Mucosa of descending colon (tissue), 3 donors: ENCODE measurements around the gene CTAG2. TPM values are rescaled to one million over a fixed set of nuclear protein-coding genes. Genes with fewer than 3 reads are reported as not detected.
"Not testable (repeated sequence)": the region's sequence is repeated elsewhere in the genome, so short reads cannot be mapped to it uniquely, and the experiment has no call there.

Experiments used
- ATAC-seq: fragments of 200-7000 bp; cut with Tn5 transposase; one replicate; pipeline ENCODE4 v1.9.1; 2020; ENCODE audit warnings: mild to moderate bottlenecking, moderate library complexity
- DNase-seq, 3 donors: peaks; one replicate each; pipeline ENCODE4 v3.0.0-alpha.2; 2020
- H3K36me3 ChIP-seq: fragments of 200-600 bp; one replicate; pipeline ENCODE4 v1.8.0; 2021; ENCODE audit warnings: low read depth, mild to moderate bottlenecking
- H3K4me1 ChIP-seq: fragments of 200-600 bp; one replicate; pipeline ENCODE4 v1.8.0; 2021; ENCODE audit warnings: low read depth, mild to moderate bottlenecking
- H3K4me3 ChIP-seq: fragments of 200-600 bp; one replicate; pipeline ENCODE4 v1.8.0; 2021; ENCODE audit warnings: mild to moderate bottlenecking
- H3K9me3 ChIP-seq: fragments of 200-600 bp; one replicate; pipeline ENCODE4 v1.8.0; 2021; ENCODE audit warnings: mild to moderate bottlenecking
- CTCF ChIP-seq: fragments of 200-600 bp; IDR thresholded peaks from one replicate; pipeline ENCODE4 v1.8.0; 2022; ENCODE audit warnings: antibody characterized with exemption, mild to moderate bottlenecking
- intact Hi-C, 2 donors: fragments of 100-400 bp; cut with DNase I in 1 of 2; cut with micrococcal nuclease in 1 of 2; formaldehyde crosslinking; loops; one replicate each; pipeline versions ENCODE4 v1.11.0 to v1.11.1; 2022; cut with DNase I, micrococcal nuclease
- total RNA-seq, 3 donors: library from RNA; stranded (reverse); fragmentation: NEBNext Ultra II Directional in 2 of 3; extraction: Animal tissue kit (Norgen Biotek cat#: 25700) in 2 of 3; gene quantifications; one replicate each; pipeline versions ENCODE4 v1.2.1 to v1.2.4, GENCODE V29; 2021 to 2023
- donor health status: DM: no; HTN: no; CAD: no; lungs with moderate emphysema.
- donor health status: DM: no; HTN: no; CAD: no.
- donor health status: DM: no; HTN: yes; CAD: no.

CTAG2 gene
- total RNA-seq, 3 donors from 2014 or later: not detected

GRCh38 chrX:154613586-154613985 lies 39.8 kb downstream of the CTAG2 start:
- H3K4me3 ChIP-seq, H3K4me1 ChIP-seq, ATAC-seq, H3K36me3 ChIP-seq, H3K9me3 ChIP-seq, intact Hi-C loops, DNase-seq: not testable (repeated sequence)

GRCh38 chrX:154611146-154611545 lies 42.2 kb downstream of the CTAG2 start:
- ATAC-seq, DNase-seq, H3K36me3 ChIP-seq, intact Hi-C loops, H3K9me3 ChIP-seq, H3K4me3 ChIP-seq, H3K4me1 ChIP-seq: not testable (repeated sequence)

- H3K36me3 ChIP-seq, H3K9me3 ChIP-seq, intact Hi-C loops, DNase-seq, ATAC-seq, H3K4me1 ChIP-seq, H3K4me3 ChIP-seq: not testable (repeated sequence)
Measured at GRCh38 chrX:154608823-154609222, 44.6 kb downstream of the CTAG2 start.

GRCh38 chrX:154607976-154608375 lies 45.4 kb downstream of the CTAG2 start:
- ATAC-seq, H3K4me1 ChIP-seq, intact Hi-C loops, H3K36me3 ChIP-seq, DNase-seq, H3K9me3 ChIP-seq, H3K4me3 ChIP-seq: not testable (repeated sequence)

GRCh38 chrX:154607370-154607769 lies 46.0 kb downstream of the CTAG2 start:
- Histone ChIP-seq H3K36me3 (no peaks in the 10 kb centered on the region), H3K9me3 (no peaks in the 10 kb centered on the region), H3K4me3 (no peak overlapping the region), H3K4me1 (no peaks in the 10 kb centered on the region)
- no peak for TF ChIP-seq CTCF
- intact Hi-C loops: no loop called here
- ATAC-seq: no peak
- no peak for DNase-seq

- no peak overlapping the region for H3K4me3 ChIP-seq
- H3K9me3 ChIP-seq: no peaks in the 10 kb centered on the region
- TF ChIP-seq CTCF: no peak
- no peaks in the 10 kb centered on the region for H3K36me3 ChIP-seq
- intact Hi-C loops: no loop called here
- ATAC-seq: no peak
- H3K4me1 ChIP-seq: no peaks in the 10 kb centered on the region
- DNase-seq: no peak
Measured at GRCh38 chrX:154605566-154605965, 47.8 kb downstream of the CTAG2 start.

- Histone ChIP-seq H3K9me3 (no peaks in the 10 kb centered on the region), H3K4me1 (no peaks in the 10 kb centered on the region), H3K4me3 (no peak overlapping the region), H3K36me3 (no peaks in the 10 kb centered on the region)
- no peak for DNase-seq
- no peak for ATAC-seq
- intact Hi-C loops: no loop called here
- TF ChIP-seq CTCF: no peak
Measured at GRCh38 chrX:154603438-154604430, 49.6 kb downstream of the CTAG2 start.
